IPS-20b (cell line): ENCODE data around the gene NOL4L.

Experiments used
- H3K27ac ChIP-seq: one replicate; pipeline ENCODE4 v1.5.1; 2013; ENCODE audit warnings: low read length
- H3K27me3 ChIP-seq: 2 replicates; pipeline ENCODE4 v1.6.1; 2013; ENCODE audit warnings: mild to moderate bottlenecking, low read length, inconsistent platforms; ENCODE audit not compliant: insufficient read depth
- H3K36me3 ChIP-seq: 2 replicates; pipeline ENCODE4 v1.6.1; 2013; ENCODE audit warnings: low read depth, mild to moderate bottlenecking, inconsistent platforms, low read length, moderate library complexity; ENCODE audit not compliant: insufficient read depth
- H3K4me1 ChIP-seq: 2 replicates; pipeline ENCODE4 v1.6.1; 2013; ENCODE audit warnings: mild to moderate bottlenecking, control low read depth, inconsistent platforms, low read length, moderate library complexity; ENCODE audit not compliant: insufficient read depth
- H3K4me3 ChIP-seq: 2 replicates; pipeline ENCODE4 v1.5.1; 2013; ENCODE audit warnings: mild to moderate bottlenecking, low read length, inconsistent platforms
- H3K9ac ChIP-seq: 2 replicates; pipeline ENCODE4 v1.6.1; 2013; ENCODE audit warnings: low read depth, mild to moderate bottlenecking, inconsistent platforms, low read length, moderate library complexity
- H3K9me3 ChIP-seq: 2 replicates; pipeline ENCODE4 v1.6.1; 2013; ENCODE audit warnings: mild to moderate bottlenecking, low read depth, low read length, inconsistent platforms; ENCODE audit not compliant: insufficient read depth

NOL4L gene

DNA sequence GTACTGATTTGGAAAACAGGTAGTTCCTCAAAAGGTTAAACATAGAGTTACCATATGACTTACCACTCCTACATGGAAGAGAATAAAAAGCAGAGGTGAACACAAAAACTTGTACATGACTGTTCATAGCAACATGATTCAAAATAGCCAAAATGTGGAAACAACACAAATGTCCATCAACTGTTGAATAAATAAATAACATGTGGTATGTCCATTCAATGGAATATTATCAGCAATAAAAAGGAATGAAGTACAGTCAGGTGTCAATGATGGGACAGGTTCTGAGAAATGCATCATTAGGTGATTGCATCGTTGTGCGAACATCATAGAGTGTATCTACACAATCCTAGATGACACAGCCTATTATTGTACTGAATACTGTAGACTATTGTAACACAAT is 35.3 kb downstream of the NOL4L start:
- H3K36me3 ChIP-seq: no peaks in the 10 kb centered on the region
- H3K27ac ChIP-seq: no peak overlapping the region
- no peaks in the 10 kb centered on the region for H3K9me3 ChIP-seq
- H3K4me1 ChIP-seq: no peaks in the 10 kb centered on the region
- H3K4me3 ChIP-seq: no peak overlapping the region
- no peak overlapping the region for H3K9ac ChIP-seq
- no peaks in the 10 kb centered on the region for H3K27me3 ChIP-seq

DNA sequence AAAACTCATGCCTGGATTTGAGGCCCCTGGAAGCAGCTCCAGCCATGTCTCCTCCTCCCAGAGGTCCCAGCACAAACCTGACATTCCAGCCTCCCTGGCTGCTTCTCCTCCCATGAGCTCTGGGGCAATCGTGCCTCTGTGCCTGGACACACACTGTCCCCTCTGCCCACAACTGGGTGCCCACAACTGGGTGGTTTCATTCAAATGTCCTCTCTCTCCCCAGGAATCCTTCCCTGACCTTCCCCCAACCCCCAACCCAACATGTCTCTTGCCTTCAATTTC is 37.4 kb downstream of the NOL4L start:
- Histone ChIP-seq H3K27me3 (no peaks in the 10 kb centered on the region), H3K9ac (no peak overlapping the region), H3K4me3 (no peak overlapping the region), H3K27ac (no peak overlapping the region), H3K36me3 (no peaks in the 10 kb centered on the region), H3K9me3 (no peaks in the 10 kb centered on the region), H3K4me1 (no peaks in the 10 kb centered on the region)

- no peak overlapping the region for H3K4me3 ChIP-seq
- no peaks in the 10 kb centered on the region for H3K27me3 ChIP-seq
- no peak overlapping the region for H3K27ac ChIP-seq
- no peaks in the 10 kb centered on the region for H3K36me3 ChIP-seq
- H3K9ac ChIP-seq: no peak overlapping the region
- no peaks in the 10 kb centered on the region for H3K9me3 ChIP-seq
- H3K4me1 ChIP-seq: no peaks in the 10 kb centered on the region
Measured at GRCh38 chr20:32546918-32547752, 38.0 kb downstream of the NOL4L start.

GRCh38 chr20:32544893-32545840 is 40.0 kb downstream of the NOL4L start:
- H3K9me3 ChIP-seq: no peaks in the 10 kb centered on the region
- no peak overlapping the region for H3K4me3 ChIP-seq
- H3K36me3 ChIP-seq: no peaks in the 10 kb centered on the region
- no peak overlapping the region for H3K27ac ChIP-seq
- no peaks in the 10 kb centered on the region for H3K4me1 ChIP-seq
- peaks cover 3% of the 10 kb centered on the region; the same call in 1 of the 2 replicates for H3K27me3 ChIP-seq
- no peak overlapping the region for H3K9ac ChIP-seq

GRCh38 chr20:32544260-32544722 is 40.8 kb downstream of the NOL4L start:
- H3K9me3 ChIP-seq: no peaks in the 10 kb centered on the region
- H3K9ac ChIP-seq: no peak overlapping the region
- H3K4me3 ChIP-seq: no peak overlapping the region
- H3K36me3 ChIP-seq: no peaks in the 10 kb centered on the region
- no peak overlapping the region for H3K27ac ChIP-seq
- peaks cover 12% of the 10 kb centered on the region for H3K27me3 ChIP-seq
- H3K4me1 ChIP-seq: no peaks in the 10 kb centered on the region

DNA sequence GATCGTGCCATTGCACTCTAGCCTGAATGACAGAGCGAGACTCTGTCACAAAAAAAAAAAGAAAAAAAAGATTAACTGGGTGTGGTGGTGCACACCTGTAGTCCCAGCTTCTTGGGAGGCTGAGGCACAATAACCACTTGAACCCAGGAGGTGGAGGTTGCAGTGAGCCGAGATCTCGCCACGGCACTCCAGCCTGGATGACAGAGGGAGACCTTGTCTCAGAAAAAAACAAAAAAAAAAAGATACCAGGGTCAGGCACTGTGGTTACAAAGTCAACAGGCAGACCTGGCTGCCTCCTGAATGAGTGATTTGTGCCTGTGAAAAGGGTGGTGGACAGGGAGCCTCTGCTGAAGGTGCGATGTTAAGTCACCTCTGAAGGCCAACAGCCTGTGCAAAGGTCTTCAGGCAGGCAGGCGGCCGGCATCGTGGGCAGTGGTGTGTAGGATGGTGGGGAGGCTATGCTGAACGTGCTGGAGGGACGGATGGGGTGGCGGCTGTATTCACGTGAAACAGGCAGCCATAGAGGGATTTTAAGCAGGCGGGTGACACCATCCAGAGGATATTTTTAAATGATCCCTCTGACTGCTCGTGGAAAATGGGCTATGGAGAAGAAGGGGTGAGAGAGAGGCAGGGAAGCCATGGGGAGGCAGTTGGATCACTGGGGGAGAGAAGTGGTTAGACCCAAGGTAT is 41.4 kb downstream of the NOL4L start:
- no peak overlapping the region for H3K4me3 ChIP-seq
- H3K9me3 ChIP-seq: no peaks in the 10 kb centered on the region
- peaks cover 17% of the 10 kb centered on the region for H3K27me3 ChIP-seq
- no peaks in the 10 kb centered on the region for H3K36me3 ChIP-seq
- H3K27ac ChIP-seq: no peak overlapping the region
- no peak overlapping the region for H3K9ac ChIP-seq
- H3K4me1 ChIP-seq: no peaks in the 10 kb centered on the region

DNA sequence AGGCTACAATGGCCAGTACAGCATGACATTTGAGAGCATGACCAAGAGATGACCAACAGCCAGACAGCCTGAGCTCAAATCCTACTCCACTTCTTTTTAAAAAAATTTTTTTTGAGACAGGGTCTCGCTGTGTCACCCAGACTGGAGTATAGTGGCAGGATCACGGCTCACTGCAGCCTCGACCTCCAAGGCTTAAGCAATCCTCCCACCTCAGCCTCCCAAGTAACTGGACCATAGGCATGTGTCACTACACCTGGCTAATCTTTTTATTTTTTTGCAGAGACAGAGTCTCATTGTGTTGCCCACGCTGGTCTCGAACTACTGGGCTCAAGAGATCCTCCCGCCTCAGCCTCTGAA is 42.9 kb downstream of the NOL4L start:
- Histone ChIP-seq H3K4me1 (0 out of 2 replicates have a peak, but pooled peaks cover 1% of the 10 kb centered on the region), H3K27ac (no peak overlapping the region), H3K9ac (no peak overlapping the region), H3K36me3 (no peaks in the 10 kb centered on the region), H3K4me3 (no peak overlapping the region), H3K27me3 (peaks cover 31% of the 10 kb centered on the region), H3K9me3 (no peaks in the 10 kb centered on the region)

DNA sequence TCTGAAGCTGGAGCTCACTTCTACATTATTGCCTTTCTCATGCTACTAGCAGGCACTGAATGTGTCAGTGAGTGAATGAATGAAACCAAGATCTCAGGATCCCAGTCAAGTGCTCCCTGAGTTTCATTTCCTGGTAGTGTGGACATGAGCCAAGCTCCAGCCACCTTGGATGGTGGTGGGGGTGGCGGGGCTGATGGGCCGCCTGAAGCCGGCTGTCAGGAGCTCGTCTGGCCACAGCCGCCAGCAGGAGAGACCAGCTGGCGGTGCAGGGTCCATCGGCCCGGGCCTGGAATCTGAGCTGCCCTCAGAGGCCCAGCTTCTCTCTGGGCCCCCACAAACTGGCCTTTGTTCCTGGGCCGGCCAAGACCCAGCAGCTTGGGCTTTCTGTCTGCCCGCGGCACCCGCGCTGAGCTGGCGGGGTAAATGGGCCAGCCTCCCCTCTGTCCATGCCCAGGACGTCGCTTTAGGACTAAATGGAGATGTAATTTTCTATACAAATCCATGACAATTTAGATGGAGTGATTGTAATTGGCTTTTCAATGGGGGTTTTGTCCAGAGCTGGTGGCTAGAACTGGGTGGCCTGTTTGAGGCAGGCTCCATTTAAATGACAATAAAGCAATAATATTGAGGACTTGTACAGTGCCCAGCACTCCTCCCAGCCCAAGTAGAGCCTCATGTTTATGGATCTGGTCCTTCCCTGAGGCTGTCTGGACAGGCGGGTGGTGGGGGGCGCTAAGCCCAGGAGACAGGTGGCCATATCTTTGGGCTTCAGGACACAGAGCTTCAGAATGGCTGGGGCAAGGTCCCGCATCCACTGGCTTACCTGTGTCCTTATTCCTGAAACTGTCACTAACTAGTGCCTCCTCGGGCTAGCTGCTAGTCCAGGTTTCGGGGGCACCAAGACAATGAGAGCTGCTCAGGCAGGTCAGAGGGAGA is 43.5 kb downstream of the NOL4L start:
- Histone ChIP-seq H3K27me3 (peaks cover 35% of the 10 kb centered on the region), H3K27ac (no peak overlapping the region), H3K36me3 (no peaks in the 10 kb centered on the region), H3K4me3 (no peak overlapping the region), H3K9ac (no peak overlapping the region), H3K4me1 (0 out of 2 replicates have a peak, but pooled peaks cover 2% of the 10 kb centered on the region), H3K9me3 (no peaks in the 10 kb centered on the region)

DNA sequence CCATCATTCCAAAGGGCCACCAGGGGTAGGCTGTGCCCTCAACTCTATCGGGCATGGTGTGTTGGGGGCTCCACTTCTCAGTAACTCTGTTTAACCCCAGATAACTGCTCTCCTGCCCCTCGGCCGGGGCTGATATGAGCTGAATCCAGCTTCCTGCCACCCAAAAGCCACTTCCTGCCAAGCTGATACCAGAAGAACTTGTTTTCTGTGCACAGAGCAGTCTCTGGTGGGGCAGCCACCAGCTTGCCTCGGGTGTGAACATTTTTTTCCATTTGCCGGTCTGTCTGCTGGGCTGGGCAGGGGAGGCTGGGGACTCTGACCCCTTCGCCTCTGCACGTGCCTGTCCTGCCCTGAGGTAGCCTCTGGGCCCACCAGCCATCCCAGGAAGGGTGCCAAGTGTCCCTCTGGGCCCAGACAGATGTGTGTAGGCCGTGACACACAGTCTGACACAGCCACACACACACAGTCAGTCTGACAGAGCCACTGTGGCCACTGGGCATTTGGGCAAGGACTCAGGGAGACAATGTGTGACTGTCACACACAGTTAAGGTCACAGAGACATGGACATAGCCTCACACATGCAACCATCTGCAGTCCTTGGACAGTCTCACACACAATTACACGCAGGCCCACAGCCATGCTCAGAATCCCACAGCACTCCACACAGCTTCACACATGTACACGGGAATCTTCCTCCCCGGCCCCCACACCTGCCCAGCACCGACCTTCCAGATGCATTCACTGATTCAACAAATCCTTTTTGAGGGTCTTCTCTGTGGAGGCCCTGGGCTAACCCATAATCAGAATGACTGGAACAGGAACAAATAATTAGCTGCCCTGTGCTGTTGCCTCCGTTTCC is 45.1 kb downstream of the NOL4L start:
- H3K4me1 ChIP-seq: peaks cover 8% of the 10 kb centered on the region; the same call in 1 of the 2 replicates
- H3K27ac ChIP-seq: no peak overlapping the region
- H3K27me3 ChIP-seq: peaks cover 46% of the 10 kb centered on the region
- no peak overlapping the region for H3K9ac ChIP-seq
- no peak overlapping the region for H3K4me3 ChIP-seq
- H3K36me3 ChIP-seq: no peaks in the 10 kb centered on the region
- no peaks in the 10 kb centered on the region for H3K9me3 ChIP-seq

GRCh38 chr20:32539026-32539816 is 45.9 kb downstream of the NOL4L start:
- H3K36me3 ChIP-seq: no peaks in the 10 kb centered on the region
- H3K4me3 ChIP-seq: no peak overlapping the region
- H3K9ac ChIP-seq: no peak overlapping the region
- no peak overlapping the region for H3K27ac ChIP-seq
- H3K9me3 ChIP-seq: no peaks in the 10 kb centered on the region
- peaks cover 13% of the 10 kb centered on the region; the same call in 1 of the 2 replicates for H3K4me1 ChIP-seq
- H3K27me3 ChIP-seq: peaks cover 47% of the 10 kb centered on the region
